HG02938 (cell line): Measurements from ENCODE around the gene HIGD1C.
A peak's percentile ranks its signal among the peaks of the same experiment; 100 is the strongest.
"Not testable (repeated sequence)": the region's sequence is repeated elsewhere in the genome, so short reads cannot be mapped to it uniquely, and the experiment has no call there.

Experiments
- ATAC-seq: cut with Tn5 transposase; IDR thresholded peaks from one replicate; pipeline ENCODE4 v1.9.1; 2021; ENCODE audit warnings: mild to moderate bottlenecking, moderate library complexity; ENCODE audit not compliant: unreplicated experiment

The HIGD1C gene

DNA sequence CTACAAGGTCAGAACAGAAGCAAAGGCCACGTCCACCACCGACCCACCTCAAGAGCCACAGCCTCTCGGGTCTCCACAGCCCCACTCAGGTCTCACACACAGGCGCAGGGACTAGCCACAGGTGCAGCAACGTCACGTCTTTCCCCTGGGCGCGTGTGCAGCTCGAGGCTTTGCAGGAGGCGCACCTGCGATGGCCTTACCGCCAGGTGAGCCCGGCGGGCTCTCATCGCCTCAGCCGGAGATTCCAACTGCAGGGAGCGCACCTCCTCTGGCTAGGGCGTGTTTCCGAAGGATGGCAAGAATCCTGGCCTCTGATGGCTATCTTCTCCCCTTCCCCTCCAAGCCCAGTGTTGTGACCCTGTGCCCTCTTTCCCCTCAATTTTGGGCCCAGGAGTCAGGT lies at the start of gene HIGD1C:
Gene HIGD1C (plus strand): TSS at position 35 of the 400 bp plus-strand sequence. CDS start 1,455 bp downstream, outside the sequence.
- no peak for ATAC-seq

DNA sequence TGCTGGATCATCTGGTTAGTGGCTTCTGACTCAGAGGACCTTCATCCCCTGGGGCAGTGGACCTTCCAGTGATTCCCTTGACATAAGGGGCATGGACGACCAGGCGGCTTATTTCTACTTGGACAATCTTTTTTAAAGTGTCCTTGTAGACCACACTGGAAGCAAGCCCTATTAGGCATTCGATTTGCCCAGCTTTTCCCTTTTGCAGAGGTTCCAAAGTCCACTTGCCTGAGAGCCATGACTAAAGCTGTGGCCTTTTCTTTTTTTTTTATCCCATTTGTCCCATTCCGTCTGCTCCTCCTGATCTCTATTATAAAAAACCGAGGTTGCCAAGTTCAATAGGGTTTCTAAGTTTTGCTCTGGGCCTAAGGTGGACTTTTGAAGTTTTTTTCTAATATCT lies 43.9 kb upstream of the HIGD1C start:
- not testable (repeated sequence) for ATAC-seq

DNA sequence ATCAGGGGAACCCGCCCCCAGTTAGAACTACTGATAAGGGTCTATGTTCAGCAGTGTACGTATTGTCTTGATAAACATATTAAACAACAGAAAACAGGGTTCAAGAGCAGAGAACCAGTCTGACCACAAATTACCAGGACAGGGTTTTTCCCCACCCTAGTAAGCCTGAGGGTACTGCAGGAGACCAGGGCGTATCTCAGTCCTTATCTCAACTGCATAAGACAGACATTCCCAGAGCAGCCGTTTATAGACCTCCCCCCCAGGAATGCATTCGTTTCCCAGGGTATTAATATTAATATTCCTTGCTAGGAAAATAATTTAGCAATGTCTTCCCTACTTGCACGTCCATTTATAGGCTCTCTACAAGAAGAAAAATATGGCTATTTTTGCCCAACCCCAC lies 40.0 kb upstream of the HIGD1C start:
- not testable (repeated sequence) for ATAC-seq

DNA sequence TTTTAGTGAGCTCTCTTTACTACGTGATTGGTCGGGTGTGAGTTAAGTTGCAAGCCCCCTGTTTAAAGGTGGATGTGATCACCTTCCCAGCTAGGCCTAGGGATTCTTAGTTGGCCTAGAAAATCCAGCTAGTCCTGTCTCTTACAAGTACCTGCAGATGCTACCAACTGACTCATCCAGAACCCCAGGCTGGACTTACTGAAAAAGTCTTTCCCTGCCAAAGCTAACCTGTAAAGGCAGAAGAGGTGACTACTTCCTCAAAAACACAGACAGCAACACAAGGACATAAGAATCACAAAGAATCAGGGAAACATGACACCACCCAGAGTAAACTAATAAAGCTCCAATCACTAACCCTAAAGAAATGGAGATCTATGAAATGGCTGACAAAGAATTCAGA lies 39.1 kb upstream of the HIGD1C start:
- no peak for ATAC-seq

DNA sequence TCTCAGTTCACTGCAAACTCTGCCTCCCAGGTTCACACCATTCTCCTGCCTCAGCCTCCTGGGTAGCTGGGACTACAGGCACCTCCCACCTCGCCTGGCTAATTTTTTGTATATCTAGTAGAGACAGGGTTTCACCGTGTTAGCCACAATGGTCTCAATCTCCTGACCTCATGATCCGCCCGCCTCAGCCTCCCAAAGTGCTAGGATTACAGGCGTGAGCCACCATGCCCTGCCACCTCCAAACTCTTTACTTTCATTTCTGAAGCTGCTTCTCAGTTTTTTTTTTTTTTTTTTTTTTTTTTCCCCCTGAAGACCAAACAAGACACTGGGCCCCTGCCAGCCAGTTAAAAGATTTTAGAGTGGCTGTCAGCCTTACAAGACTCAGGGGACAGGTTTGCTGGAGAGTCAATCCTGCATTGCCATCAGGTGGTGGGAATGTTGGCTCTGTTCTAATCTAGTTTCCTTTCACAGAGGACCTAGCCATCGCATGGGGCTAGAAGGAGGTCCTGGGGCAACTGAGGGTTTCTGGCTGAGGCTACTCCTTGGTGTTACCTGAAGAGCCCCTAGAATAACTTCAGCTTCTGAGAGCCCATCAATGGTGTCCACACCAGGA lies 37.4 kb upstream of the HIGD1C start:
- ATAC-seq = no peak

DNA sequence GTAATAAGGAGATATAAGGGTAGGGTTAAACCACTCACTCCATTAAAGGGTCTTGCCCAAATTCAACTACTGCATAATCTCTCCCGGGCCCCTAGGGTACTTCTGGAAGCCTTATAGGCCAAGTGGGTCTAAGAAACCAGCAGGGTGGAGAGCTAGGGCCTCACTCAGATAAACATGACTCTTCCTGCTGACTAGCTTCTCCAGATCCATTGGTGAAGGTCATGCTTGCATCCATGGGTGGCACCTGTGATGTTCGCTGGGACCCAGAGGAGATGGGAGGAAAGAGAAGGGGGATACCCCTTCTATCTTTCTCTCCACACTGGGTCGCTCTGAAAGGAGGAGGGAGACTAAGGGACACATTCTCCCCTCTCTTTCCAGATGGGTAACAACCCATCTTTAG lies 36.1 kb upstream of the HIGD1C start:
- no peak for ATAC-seq

DNA sequence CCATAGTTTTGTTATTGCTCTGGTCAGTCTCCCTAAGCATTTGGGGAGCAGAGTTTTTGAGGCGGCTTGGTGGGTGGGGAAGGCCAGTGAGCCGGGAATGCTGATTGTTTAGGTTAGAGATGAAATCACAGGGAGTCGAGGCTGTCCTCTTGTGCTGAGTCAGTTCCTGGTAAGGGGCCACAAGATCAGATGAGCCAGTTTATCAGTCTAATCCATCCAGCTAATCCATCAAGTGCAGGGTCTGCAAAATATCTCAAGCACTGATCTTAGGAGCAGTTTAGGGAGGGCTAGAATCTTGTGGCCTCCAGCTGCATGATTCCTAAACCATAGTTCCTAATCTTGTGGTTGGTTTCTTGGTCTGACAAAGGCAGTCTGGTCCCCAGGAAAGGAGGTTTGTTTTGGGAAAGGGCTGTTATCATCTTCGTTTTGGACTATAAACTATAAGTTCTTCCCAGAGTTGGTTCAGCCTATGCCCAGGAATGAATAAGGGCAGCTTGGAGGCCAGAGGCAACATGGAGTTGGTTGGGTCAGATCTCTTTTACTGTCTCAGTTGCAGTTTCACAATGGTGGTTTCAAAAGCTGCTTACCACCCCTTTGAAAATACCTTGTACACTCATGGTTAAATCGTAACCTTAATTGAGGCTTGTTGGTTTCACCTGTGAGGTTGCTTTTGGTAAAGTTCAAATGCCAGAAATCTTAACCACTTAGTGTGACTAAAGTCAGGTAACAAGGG lies 33.6 kb upstream of the HIGD1C start:
- ATAC-seq = no peak

DNA sequence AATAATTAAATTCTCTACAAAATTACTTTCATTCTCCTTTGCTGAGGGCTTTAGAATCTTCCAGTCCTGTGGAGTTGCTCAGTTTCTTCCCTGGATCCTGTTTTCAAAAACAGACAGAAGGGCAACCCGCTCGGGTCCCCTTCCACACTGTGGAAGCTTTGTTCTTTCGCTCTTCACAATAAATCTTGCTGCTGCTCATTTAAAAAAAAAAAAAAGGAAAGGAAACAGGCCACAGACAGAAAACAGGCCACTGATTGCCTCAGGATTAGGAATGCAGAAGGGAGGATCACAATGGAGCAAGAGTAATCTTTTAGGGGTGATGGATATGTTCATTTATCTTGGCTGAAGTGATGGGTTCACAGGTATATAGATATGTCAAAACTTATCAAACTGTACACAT lies 29.5 kb upstream of the HIGD1C start:
- ATAC-seq = no peak

DNA sequence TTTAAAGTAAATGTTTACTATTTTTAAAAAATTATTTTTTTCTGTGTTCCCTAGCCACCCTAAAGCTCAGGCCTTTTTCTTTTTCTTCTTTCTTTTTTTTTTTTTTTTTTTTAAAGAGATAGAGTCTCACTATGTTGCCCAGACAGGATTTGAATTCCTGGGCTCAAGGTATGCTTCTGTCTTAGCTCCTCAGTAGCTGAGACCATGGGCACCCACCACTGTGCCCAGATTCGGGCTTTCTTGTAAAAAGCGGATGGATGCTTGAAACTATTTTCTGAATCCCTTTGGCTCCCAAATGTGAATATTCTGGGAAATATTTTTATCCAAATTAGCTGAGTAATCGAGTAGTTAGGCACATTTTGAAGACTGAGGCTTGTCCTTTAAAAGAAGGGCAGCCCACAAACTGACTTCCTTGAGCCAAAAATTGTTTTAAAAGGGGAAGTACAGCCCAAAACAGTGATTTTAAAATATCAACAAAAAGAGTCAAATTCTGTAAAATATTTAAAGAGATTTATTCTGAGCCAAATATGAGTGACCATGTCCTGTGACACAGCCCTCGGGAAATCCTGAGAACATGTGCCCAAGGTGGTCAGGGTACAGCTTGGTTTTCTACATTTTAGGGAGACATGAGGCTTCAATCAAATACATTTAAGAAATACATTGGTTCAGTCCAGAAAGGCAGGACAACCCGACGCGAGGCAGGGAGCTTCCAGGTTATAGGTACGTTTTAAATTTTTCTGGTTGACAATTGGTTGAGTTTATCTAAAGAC lies 28.8 kb upstream of the HIGD1C start:
- ATAC-seq = no peak

DNA sequence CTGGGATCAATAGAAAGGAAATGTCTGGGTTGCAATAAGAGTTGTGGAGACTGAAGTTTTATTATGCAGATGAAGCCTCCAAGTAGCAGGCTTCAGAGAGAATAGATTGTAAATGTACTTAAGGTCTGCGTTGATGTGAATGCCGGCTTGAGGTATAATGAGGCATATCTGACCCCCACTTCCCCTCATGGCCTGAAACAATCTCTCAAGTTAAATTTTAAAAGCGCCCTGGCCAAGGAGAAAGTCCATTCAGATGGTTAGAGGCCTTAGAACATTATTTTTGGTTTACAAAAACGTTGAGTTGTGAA lies 28.3 kb upstream of the HIGD1C start:
- no peak for ATAC-seq

DNA sequence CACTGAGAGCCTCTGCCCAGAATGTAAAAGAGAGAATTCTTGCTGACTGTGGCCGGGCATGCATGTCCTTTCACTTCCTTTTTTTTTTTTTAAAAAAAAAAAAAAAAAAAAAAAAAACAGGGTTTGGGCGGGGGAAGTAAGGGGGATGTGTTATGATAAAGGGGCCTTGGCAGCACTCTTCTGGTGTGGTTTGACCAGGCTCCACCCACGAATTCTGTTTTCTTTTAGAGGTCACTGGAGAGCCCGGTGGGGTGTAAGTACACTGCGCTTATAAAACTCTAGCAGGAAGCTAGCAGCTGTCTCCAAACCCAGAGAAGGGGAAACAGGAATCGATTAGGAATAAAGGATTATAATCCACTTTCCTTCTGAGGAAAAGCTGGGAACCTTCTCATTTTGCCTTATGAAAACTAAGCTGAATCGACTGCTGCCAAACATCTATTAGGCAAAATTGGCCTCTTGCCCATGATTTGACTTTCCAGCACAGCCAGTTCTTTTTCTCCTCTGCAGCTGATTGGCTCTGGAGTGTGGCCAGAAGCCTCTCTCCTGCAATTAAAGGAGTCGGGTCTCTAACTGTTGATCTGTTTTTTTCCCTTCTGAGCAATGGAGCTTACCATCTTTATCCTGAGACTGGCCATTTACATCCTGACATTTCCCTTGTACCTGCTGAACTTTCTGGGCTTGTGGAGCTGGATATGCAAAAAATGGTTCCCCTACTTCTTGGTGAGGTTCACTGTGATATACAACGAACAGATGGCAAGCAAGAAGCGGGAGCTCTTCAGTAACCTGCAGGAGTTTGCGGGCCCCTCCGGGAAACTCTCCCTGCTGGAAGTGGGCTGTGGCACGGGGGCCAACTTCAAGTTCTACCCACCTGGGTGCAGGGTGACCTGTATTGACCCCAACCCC lies 27.7 kb upstream of the HIGD1C start:
- ATAC-seq = peak; percentile 78

DNA sequence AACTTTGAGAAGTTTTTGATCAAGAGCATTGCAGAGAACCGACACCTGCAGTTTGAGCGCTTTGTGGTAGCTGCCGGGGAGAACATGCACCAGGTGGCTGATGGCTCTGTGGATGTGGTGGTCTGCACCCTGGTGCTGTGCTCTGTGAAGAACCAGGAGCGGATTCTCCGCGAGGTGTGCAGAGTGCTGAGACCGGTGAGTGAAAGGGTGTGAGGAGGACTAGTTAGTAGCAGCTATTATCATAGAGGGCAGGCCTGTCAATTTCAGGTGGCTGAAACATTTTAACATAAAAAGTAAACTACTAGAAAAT lies 27.0 kb upstream of the HIGD1C start:
- ATAC-seq = no peak

DNA sequence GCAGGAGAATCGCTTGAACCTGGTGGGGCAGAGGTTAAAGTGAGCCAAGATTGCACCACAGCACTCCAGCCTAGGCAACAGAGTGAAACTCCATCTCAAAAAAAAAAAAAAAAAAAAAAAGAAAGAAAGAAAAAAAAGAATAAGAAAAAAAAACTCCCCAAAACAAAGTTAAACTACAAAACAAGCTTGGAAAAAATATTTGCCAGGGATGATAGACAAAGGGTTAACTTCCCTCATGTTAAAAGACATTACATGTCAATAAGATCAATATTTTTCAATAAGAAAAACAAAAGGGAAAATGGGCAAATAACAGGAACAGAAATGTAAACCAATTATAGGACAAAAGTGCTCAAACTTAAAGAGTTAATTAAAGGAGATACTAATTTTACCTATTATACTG lies 26.4 kb upstream of the HIGD1C start:
- ATAC-seq = no peak

DNA sequence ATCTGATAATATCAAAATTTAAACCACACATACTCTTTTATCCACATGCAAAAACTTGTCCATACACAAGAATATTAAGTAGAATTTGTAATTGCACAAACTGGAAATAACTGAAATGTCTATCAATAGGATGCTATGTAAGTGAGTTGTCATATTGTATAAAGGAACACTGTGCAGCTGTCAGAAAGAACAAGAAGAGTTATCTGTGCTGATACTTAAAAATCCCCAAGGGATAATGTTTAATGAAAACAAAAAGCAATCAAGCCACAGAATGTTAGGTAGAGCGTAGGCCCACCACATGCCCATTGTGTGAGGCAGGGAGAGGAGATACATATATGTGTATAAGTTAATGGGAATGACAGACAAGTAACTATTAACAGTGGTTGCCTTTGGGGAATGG lies 25.9 kb upstream of the HIGD1C start:
- no peak for ATAC-seq

DNA sequence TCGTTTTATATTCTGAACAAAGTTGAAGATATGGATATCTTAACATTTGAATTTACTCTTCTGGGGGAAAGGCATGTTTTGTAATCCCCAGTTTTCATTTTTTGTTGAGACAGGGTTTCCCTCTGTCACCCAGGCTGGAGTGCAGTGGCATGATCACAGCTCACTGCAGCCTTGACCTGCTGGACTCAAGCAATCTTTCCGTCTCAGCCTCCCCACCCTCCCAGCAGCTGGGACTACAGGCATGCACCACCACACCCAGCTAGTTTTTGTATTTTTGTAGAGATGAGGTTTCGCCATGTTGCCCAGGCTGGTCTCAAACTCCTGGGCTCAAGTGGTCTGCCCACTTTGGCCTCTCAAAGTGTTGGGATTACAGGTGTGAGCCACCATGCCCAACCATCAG lies 25.4 kb upstream of the HIGD1C start:
- ATAC-seq = not testable (repeated sequence)

DNA sequence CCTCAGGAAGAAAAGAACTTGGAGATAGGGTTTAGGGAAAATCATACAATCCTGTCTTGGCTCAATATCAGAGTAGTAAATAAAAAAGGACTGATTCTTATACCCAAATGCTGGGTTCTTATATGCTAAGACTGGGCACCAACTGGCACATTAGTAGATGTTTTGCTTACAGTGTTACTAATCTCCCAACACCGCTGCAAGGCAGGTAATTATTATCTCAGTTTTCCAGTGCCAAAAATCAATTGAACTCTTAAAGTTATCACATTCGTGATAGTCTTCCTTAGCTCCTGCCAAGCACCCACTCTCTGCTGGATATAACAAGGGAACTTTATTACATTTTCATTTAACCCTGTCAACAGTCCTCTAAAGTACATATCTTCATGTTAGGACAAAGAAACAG lies 25.0 kb upstream of the HIGD1C start:
- ATAC-seq = no peak

DNA sequence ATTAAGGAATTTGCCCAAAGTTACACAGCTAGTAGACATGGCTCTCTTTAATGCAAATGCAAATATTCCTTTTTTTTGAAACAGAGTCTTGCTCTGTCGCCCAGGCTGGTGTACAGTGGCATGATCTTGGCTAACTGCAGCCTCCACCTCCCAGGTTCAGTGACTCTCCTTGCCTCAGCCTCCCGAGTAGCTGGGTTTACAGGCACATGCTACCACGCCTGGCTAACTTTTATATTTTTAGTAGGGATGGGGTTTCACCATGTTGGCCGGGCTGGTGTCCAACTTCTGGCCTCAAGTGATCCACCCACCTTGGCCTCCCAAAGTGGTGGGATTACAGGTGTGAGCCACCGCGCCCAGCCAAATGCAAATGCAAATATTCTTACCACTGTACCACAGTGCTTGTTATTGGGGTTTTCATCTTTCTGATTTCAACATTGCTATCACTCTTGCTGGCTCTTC lies 24.5 kb upstream of the HIGD1C start:
- no peak for ATAC-seq

DNA sequence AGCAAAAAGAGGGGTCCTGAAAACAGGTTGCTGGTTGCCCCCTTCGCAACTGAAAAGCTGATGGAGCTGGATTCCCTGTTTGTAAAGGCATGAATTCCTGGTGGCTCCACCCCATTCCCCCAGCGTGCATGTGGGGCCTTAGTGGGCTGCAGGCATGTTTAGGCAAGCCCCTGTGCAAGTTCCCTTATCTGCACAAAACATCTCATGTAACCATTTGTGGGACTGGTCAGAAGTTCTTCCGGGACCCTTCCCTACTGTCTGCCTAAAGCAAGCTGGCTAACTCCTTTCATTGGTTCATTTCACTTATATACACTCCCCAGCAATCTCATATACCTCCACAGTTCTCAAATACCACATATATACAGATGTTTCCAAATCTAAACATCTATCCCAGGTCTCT lies 24.0 kb upstream of the HIGD1C start:
- no peak for ATAC-seq

DNA sequence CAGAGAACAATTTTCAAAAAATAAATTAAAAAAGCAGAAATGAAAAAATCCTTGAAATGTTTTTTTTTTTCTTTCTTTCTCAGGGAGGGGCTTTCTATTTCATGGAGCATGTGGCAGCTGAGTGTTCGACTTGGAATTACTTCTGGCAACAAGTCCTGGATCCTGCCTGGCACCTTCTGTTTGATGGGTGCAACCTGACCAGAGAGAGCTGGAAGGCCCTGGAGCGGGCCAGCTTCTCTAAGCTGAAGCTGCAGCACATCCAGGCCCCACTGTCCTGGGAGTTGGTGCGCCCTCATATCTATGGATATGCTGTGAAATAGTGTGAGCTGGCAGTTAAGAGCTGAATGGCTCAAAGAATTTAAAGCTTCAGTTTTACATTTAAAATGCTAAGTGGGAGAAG lies 22.5 kb upstream of the HIGD1C start:
- no peak for ATAC-seq

DNA sequence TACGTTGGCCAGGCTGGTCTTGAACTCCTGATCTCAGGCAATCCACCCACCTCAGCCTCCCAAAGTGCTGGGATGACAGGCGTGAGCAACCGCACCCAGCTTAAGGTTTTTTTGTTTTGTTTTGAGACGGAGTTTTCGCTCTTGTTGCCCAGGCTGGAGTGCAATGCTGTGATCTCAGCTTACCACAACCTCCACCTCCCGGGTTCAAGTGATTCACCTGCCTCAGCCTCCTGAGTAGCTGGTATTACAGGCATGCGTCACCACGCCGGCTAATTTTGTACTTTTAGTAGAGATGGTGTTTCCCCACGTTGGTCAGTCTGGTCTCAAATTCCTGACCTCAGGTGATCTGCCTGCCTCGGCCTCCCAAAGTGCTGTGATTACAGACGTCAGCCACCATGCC lies 21.9 kb upstream of the HIGD1C start:
- not testable (repeated sequence) for ATAC-seq

DNA sequence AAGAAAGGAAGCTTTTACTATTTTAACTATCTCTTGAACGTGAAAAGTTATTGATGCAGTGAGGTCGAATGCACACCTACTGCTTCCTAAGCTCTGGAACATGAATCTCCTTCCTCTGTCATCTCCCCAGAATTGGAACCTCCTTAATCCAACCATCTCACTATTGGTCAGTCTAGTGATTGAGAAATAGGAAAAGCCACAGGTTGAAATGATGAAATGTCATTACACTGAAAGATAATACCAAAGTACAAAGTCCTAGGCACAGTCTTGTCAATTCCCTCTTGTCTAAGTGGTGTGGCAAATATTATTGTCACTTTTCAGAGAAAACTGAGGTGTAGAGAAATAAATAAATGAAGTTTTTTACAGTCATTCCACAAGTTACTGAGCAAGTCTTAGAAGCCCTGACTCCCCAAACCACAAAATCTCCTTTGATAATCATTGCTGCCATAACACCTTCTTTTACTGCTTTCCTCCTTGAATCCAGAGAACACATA lies 19.5 kb upstream of the HIGD1C start:
- ATAC-seq = no peak
